Activated T-helper 1 cell treated with anti-CD3 and anti-CD28 coated beads, Interleukin-12 subunit alpha, Interleukin-12 subunit beta, Interleukin-2, Interleukin-4 antibody, amounts not matched to agents 30 ng/mL and 10 ng/mL and 1 ng/mL, durations not matched to agents 14 hours and 24 hours and 36 hours (primary cell): Measurements from ENCODE around the gene RBBP7. TPM values are rescaled to one million over a fixed set of nuclear protein-coding genes. Genes with fewer than 3 reads are reported as not detected.
"Not testable (repeated sequence)": the region's sequence is repeated elsewhere in the genome, so short reads cannot be mapped to it uniquely, and the experiment has no call there.

Source experiments
- DNase-seq: peaks from one replicate; pipeline ENCODE4 v3.0.0; 2021; ENCODE audit warnings: low spot score
- H3K27ac Mint-ChIP-seq: one replicate; pipeline ENCODE4 v1.8.0; 2021; ENCODE audit warnings: mild to moderate bottlenecking, mixed read lengths
- H3K27me3 Mint-ChIP-seq: one replicate; pipeline ENCODE4 v1.8.0; 2022; ENCODE audit warnings: mild to moderate bottlenecking, moderate library complexity, mixed read lengths; ENCODE audit not compliant: insufficient read depth
- H3K36me3 Mint-ChIP-seq: one replicate; pipeline ENCODE4 v1.8.0; 2021; ENCODE audit warnings: low read depth, mixed read lengths
- H3K4me1 Mint-ChIP-seq: one replicate; pipeline ENCODE4 v1.8.0; 2021; ENCODE audit warnings: low read depth, mixed read lengths
- H3K4me3 Mint-ChIP-seq: one replicate; pipeline ENCODE4 v1.8.0; 2021; ENCODE audit warnings: mild to moderate bottlenecking, moderate library complexity, mixed read lengths
- H3K9me3 Mint-ChIP-seq: one replicate; pipeline ENCODE4 v1.8.0; 2021; ENCODE audit warnings: mixed read lengths
- intact Hi-C: fragments of 100-400 bp; cut with micrococcal nuclease; formaldehyde crosslinking; loops from one replicate; pipeline ENCODE4 v1.15.1; 2024
- total RNA-seq: library from RNA; stranded (reverse); gene quantifications from 2 replicates; pipeline ENCODE4 v1.2.3, GENCODE V29; 2022

RBBP7 gene
- total RNA-seq, 1 donor from 2014 or later, result 127 TPM

- H3K4me3 Mint-ChIP-seq, result peak overlapping the region; percentile 75
- peaks cover 6% of the 10 kb centered on the region for H3K4me1 Mint-ChIP-seq
- no peak for DNase-seq
- H3K36me3 Mint-ChIP-seq, result no peaks in the 10 kb centered on the region
- peaks cover 22% of the 10 kb centered on the region for H3K27me3 Mint-ChIP-seq
- H3K27ac Mint-ChIP-seq, result no peak overlapping the region
- no peaks in the 10 kb centered on the region for H3K9me3 Mint-ChIP-seq
- intact Hi-C loops, result loop anchor here (1.0 kb wide), 1 partner anchor 12 kb away; the partner anchor contains the start of gene RBBP7
These were observed 12.0 kb upstream of the RBBP7 start for GRCh38 chrX:16882169-16882568.

- Mint-ChIP-seq H3K9me3 (no peaks in the 10 kb centered on the region), H3K27me3 (peaks cover 33% of the 10 kb centered on the region), H3K4me3 (no peak overlapping the region), H3K4me1 (no peaks in the 10 kb centered on the region), H3K27ac (no peak overlapping the region), H3K36me3 (no peaks in the 10 kb centered on the region)
- DNase-seq, result no peak
- intact Hi-C loops, result no loop called here
These were observed 6.5 kb upstream of the RBBP7 start for GRCh38 chrX:16876696-16877095.

GRCh38 chrX:16874458-16875095 is 4.4 kb upstream of the RBBP7 start:
- no peak for DNase-seq
- Mint-ChIP-seq H3K36me3 (no peaks in the 10 kb centered on the region), H3K4me3 (no peak overlapping the region), H3K27ac (no peak overlapping the region), H3K27me3 (peaks cover 31% of the 10 kb centered on the region), H3K9me3 (no peaks in the 10 kb centered on the region), H3K4me1 (peaks cover 6% of the 10 kb centered on the region)
- intact Hi-C loops, result loop anchor here (5.0 kb wide), 1 partner anchor 863 kb away; the partner anchor contains the start of gene SCML1

- DNase-seq, result no peak
- Mint-ChIP-seq H3K27ac (peak overlapping the region; percentile 44), H3K27me3 (peaks cover 25% of the 10 kb centered on the region), H3K4me1 (peaks cover 18% of the 10 kb centered on the region), H3K9me3 (no peaks in the 10 kb centered on the region), H3K36me3 (peaks cover 7% of the 10 kb centered on the region), H3K4me3 (no peak overlapping the region)
- intact Hi-C loops, result loop anchor here (5.0 kb wide), 1 partner anchor 864 kb away; the partner anchor contains the start of gene SCML1
These were observed 2.9 kb upstream of the RBBP7 start for GRCh38 chrX:16873106-16873505.

- peaks cover 10% of the 10 kb centered on the region for H3K27me3 Mint-ChIP-seq
- H3K36me3 Mint-ChIP-seq, result peaks cover 9% of the 10 kb centered on the region
- peaks cover 20% of the 10 kb centered on the region for H3K4me1 Mint-ChIP-seq
- intact Hi-C loops, result loop anchor here (1.0 to 5.0 kb wide), 9 partner anchors 11 to 1196 kb away; partner anchors contain the start of genes AP1S2, REPS2, SCML1 and SYAP1
- DNase-seq, result peak; percentile 7
- peak overlapping the region; percentile 71 for H3K27ac Mint-ChIP-seq
- H3K9me3 Mint-ChIP-seq, result no peaks in the 10 kb centered on the region
- peak overlapping the region; percentile 79 for H3K4me3 Mint-ChIP-seq
These were observed 977 bp upstream of the RBBP7 start for GRCh38 chrX:16870862-16871815.

GRCh38 chrX:16869393-16870094 is 618 bp downstream of the RBBP7 start:
- H3K36me3 Mint-ChIP-seq, result peaks cover 9% of the 10 kb centered on the region
- peak overlapping the region; percentile 97 for H3K4me3 Mint-ChIP-seq
- H3K27ac Mint-ChIP-seq, result peak overlapping the region; percentile 96
- peak; percentile 39 for DNase-seq
- H3K27me3 Mint-ChIP-seq, result peaks cover 3% of the 10 kb centered on the region
- H3K9me3 Mint-ChIP-seq, result no peaks in the 10 kb centered on the region
- intact Hi-C loops, result loop anchor here (1.0 to 5.0 kb wide), 9 partner anchors 13 to 1194 kb away; partner anchors contain the start of genes AP1S2, REPS2, SCML1 and SYAP1
- peaks cover 20% of the 10 kb centered on the region for H3K4me1 Mint-ChIP-seq

GRCh38 chrX:16868920-16869319 is 1.2 kb downstream of the RBBP7 start:
- peaks cover 20% of the 10 kb centered on the region for H3K4me1 Mint-ChIP-seq
- peaks cover 9% of the 10 kb centered on the region for H3K36me3 Mint-ChIP-seq
- intact Hi-C loops, result no loop called here
- peak overlapping the region; percentile 97 for H3K4me3 Mint-ChIP-seq
- peak overlapping the region; percentile 96 for H3K27ac Mint-ChIP-seq
- peaks cover 3% of the 10 kb centered on the region for H3K27me3 Mint-ChIP-seq
- DNase-seq, result no peak
- H3K9me3 Mint-ChIP-seq, result no peaks in the 10 kb centered on the region

- H3K36me3 Mint-ChIP-seq, result peaks cover 14% of the 10 kb centered on the region
- no peak for DNase-seq
- no peak overlapping the region for H3K27ac Mint-ChIP-seq
- no peaks in the 10 kb centered on the region for H3K27me3 Mint-ChIP-seq
- H3K4me1 Mint-ChIP-seq, result peaks cover 26% of the 10 kb centered on the region
- peak overlapping the region; percentile 97 for H3K4me3 Mint-ChIP-seq
- no peaks in the 10 kb centered on the region for H3K9me3 Mint-ChIP-seq
- intact Hi-C loops, result no loop called here
These were observed 2.2 kb downstream of the RBBP7 start for GRCh38 chrX:16867947-16868346.

- Mint-ChIP-seq H3K36me3 (peaks cover 14% of the 10 kb centered on the region), H3K4me1 (peaks cover 23% of the 10 kb centered on the region), H3K9me3 (no peaks in the 10 kb centered on the region), H3K27me3 (no peaks in the 10 kb centered on the region), H3K27ac (no peak overlapping the region), H3K4me3 (no peak overlapping the region)
- no peak for DNase-seq
- intact Hi-C loops, result no loop called here
These were observed 7.3 kb downstream of the RBBP7 start for GRCh38 chrX:16862829-16863228.

- DNase-seq, result no peak
- no peaks in the 10 kb centered on the region for H3K27me3 Mint-ChIP-seq
- H3K36me3 Mint-ChIP-seq, result peaks cover 43% of the 10 kb centered on the region
- H3K4me3 Mint-ChIP-seq, result no peak overlapping the region
- peak overlapping the region; percentile 44 for H3K27ac Mint-ChIP-seq
- intact Hi-C loops, result loop anchor here (1.0 kb wide), 1 partner anchor 14 kb away; the partner anchor contains the start of gene RBBP7
- no peaks in the 10 kb centered on the region for H3K9me3 Mint-ChIP-seq
- peaks cover 32% of the 10 kb centered on the region for H3K4me1 Mint-ChIP-seq
These were observed 13.4 kb downstream of the RBBP7 start for GRCh38 chrX:16856744-16857143.

- not testable (repeated sequence) for H3K9me3 Mint-ChIP-seq, H3K4me3 Mint-ChIP-seq, H3K27me3 Mint-ChIP-seq, DNase-seq
- Mint-ChIP-seq H3K4me1 (peaks cover 32% of the 10 kb centered on the region), H3K36me3 (peaks cover 43% of the 10 kb centered on the region), H3K27ac (peak overlapping the region; percentile 79)
- intact Hi-C loops, result loop anchor here (1.0 kb wide), 1 partner anchor 14 kb away; the partner anchor contains the start of gene RBBP7
These were observed 14.1 kb downstream of the RBBP7 start for GRCh38 chrX:16856076-16856404.

- intact Hi-C loops, result loop anchor here (1.0 kb wide), 1 partner anchor 15 kb away; the partner anchor contains the start of gene RBBP7
- no peaks in the 10 kb centered on the region for H3K9me3 Mint-ChIP-seq
- H3K4me1 Mint-ChIP-seq, result peaks cover 32% of the 10 kb centered on the region
- no peak for DNase-seq
- H3K4me3 Mint-ChIP-seq, result no peak overlapping the region
- no peaks in the 10 kb centered on the region for H3K27me3 Mint-ChIP-seq
- H3K27ac Mint-ChIP-seq, result peak overlapping the region; percentile 79
- peaks cover 43% of the 10 kb centered on the region for H3K36me3 Mint-ChIP-seq
These were observed 14.6 kb downstream of the RBBP7 start for GRCh38 chrX:16855363-16856075.
